Uterus (tissue), 2 donors: Measurements from ENCODE around the gene CPED1.

Experiments
- CTCF ChIP-seq, 4 experiments: fragments of 200-600 bp in 2 of 4; fragments of 450-650 bp in 2 of 4; sonication (generic) in 2 of 4; IDR thresholded peaks; one replicate each; pipeline ENCODE4 v1.5.1; 2016 to 2019; ENCODE audit warnings: antibody characterized with exemption in 4 of 4, mild to moderate bottlenecking in 2 of 4, moderate library complexity in 1 of 4
- POLR2A ChIP-seq, 2 donors: fragments of 450-650 bp; IDR thresholded peaks; one replicate each; pipeline ENCODE4 v1.6.1; 2016; ENCODE audit warnings: antibody characterized with exemption in 2 of 2, mild to moderate bottlenecking in 1 of 2, moderate library complexity in 1 of 2

GRCh38 chr7:120939345-120939744, 49.2 kb upstream of the CPED1 start:
- TF ChIP-seq CTCF (IDR thresholded peaks at IDR 0.05), result no peak
- TF ChIP-seq POLR2A (IDR thresholded peaks at IDR 0.05), result no peak
